Measurements from ENCODE around the gene LDLRAD3. TPM values are rescaled to one million over a fixed set of nuclear protein-coding genes. Genes with fewer than 3 reads are reported as not detected.
A peak's percentile ranks its signal among the peaks of the same experiment; 100 is the strongest.

LDLRAD3 gene
- polyA plus RNA-seq, 1 donor, result 11.1 TPM

DNA sequence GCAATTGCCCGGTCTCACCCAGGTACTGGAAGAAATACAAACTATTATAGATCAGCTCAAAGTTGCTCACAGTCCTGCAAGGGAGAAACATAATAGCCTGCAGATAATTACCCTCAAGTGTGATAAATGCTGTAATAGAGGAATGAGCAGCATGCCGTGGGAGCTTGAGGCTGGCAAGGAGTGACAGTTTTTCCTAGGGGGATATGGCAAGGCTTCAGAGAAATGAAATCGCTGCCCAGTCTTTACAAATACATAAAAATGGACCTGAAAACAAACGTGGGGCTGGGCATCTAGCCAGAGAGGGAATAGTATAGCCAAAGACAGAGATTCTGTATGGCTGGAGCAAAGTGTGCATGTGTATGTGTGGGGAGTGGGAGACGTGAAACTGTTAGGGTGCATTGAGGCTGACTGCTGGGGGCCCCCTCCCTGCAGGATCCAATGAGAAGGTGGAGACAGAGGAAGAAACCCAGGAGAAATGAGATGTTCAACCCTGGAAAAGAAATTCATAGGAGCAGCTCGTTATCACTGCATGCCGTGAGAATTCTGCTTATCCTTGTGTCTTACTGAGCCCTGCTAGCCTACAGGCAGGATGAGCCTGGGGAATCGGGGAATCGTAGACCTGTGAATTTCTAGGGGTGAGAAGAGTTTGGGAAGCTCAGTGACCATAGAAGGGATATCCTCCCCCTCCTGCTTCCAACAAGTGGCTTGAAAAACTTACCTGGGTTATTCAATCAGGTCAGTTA is 167.0 kb downstream of the LDLRAD3 start:
- 50% methylated on average over 1 of the region's 9 CpGs for WGBS (ENCODE audit: insufficient coverage, low lambda C conversion rate)
- DNase-seq, result no peak
- Histone ChIP-seq H3K27ac (ENCODE audit: low read length) (no peak overlapping the region), H3K27me3 (ENCODE audit: control insufficient read depth, insufficient read depth, low read length) (no peaks in the 10 kb centered on the region), H3K4me3 (ENCODE audit: low read length) (no peak overlapping the region), H3K4me1 (ENCODE audit: control insufficient read depth, insufficient read depth, low read length) (no peaks in the 10 kb centered on the region), H3K9me3 (ENCODE audit: control insufficient read depth, low read depth, low read length) (peaks cover 4% of the 10 kb centered on the region), H3K36me3 (ENCODE audit: control insufficient read depth, insufficient read depth, low read length) (peaks cover 6% of the 10 kb centered on the region)

DNA sequence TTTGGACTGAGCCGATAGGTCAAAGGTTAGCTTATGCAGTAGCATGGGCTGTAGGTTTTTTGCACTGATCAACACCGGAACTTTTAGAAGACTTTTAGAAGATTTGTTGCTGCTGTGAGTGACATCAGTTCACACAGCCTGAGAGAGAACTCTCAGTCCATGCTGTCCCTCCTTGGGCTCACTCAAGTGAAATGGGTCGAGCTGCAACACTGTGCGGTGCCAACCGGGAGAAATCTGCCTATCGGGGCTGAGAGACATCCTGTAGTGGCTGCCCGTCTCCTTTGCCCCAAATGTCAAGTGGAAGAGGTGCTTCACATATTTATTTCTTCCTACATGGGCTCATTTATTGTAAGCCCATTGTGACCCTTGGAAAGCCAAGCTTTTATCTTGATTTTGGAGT is 170.2 kb downstream of the LDLRAD3 start:
- DNase-seq, result no peak
- no peak overlapping the region for H3K27ac ChIP-seq (ENCODE audit: low read length)
- H3K27me3 ChIP-seq (ENCODE audit: control insufficient read depth, insufficient read depth, low read length), result no peaks in the 10 kb centered on the region
- no CpG with 5 or more reads among the region's 7 CpGs for WGBS (ENCODE audit: insufficient coverage, low lambda C conversion rate)
- peaks cover 4% of the 10 kb centered on the region for H3K9me3 ChIP-seq (ENCODE audit: control insufficient read depth, low read depth, low read length)
- H3K4me1 ChIP-seq (ENCODE audit: control insufficient read depth, insufficient read depth, low read length), result no peaks in the 10 kb centered on the region
- peaks cover 5% of the 10 kb centered on the region for H3K36me3 ChIP-seq (ENCODE audit: control insufficient read depth, insufficient read depth, low read length)
- H3K4me3 ChIP-seq (ENCODE audit: low read length), result no peak overlapping the region

DNA sequence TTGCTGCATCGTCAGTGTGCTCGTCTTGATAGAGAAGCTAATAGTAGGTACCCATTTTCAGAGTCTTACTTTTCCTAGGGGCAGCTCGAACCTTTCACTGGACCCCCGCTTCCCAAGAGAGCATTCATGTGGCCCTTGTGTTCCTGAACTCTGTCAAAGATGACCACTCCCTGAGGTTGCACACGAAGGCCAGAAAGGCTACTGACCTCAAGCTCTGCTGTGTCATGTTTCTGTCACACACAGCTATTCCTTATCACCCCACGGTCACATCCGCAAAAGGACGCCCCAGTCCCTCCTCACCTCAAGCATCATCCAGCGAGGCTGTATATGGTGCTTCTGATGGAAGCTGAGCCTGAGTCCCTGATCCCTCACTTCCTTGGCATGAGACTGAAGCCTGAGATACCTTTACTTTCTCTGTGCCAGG is 171.5 kb downstream of the LDLRAD3 start:
- H3K27me3 ChIP-seq (ENCODE audit: control insufficient read depth, insufficient read depth, low read length), result no peaks in the 10 kb centered on the region
- no peaks in the 10 kb centered on the region for H3K4me1 ChIP-seq (ENCODE audit: control insufficient read depth, insufficient read depth, low read length)
- no peak for DNase-seq
- H3K9me3 ChIP-seq (ENCODE audit: control insufficient read depth, low read depth, low read length), result peaks cover 4% of the 10 kb centered on the region
- H3K27ac ChIP-seq (ENCODE audit: low read length), result no peak overlapping the region
- H3K36me3 ChIP-seq (ENCODE audit: control insufficient read depth, insufficient read depth, low read length), result peaks cover 5% of the 10 kb centered on the region
- WGBS (ENCODE audit: insufficient coverage, low lambda C conversion rate), result no CpG with 5 or more reads among the region's 9 CpGs
- H3K4me3 ChIP-seq (ENCODE audit: low read length), result no peak overlapping the region

DNA sequence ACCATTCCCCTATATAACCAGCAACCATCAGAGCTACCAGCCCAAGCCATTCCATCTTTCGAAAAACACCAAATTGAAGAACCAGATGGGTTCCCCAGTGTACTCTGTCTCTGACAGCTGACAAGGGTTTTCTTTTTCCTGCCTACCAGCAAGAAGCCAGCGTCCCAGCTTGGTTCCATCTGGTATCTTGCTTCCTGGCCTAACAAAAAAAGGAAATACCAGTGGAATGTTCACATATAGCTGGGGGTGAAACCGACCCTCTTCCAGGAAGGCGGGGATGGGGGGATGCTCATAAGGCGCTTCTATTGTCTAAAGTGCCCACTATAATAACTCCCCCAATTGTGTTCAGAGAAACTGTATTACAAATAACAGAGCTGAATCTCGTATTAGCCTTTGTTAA is 172.3 kb downstream of the LDLRAD3 start:
- no peak for DNase-seq
- Histone ChIP-seq H3K27me3 (ENCODE audit: control insufficient read depth, insufficient read depth, low read length) (no peaks in the 10 kb centered on the region), H3K27ac (ENCODE audit: low read length) (no peak overlapping the region), H3K9me3 (ENCODE audit: control insufficient read depth, low read depth, low read length) (peaks cover 4% of the 10 kb centered on the region), H3K4me3 (ENCODE audit: low read length) (no peak overlapping the region), H3K4me1 (ENCODE audit: control insufficient read depth, insufficient read depth, low read length) (no peaks in the 10 kb centered on the region), H3K36me3 (ENCODE audit: control insufficient read depth, insufficient read depth, low read length) (peaks cover 5% of the 10 kb centered on the region)
- WGBS (ENCODE audit: insufficient coverage, low lambda C conversion rate), result 100% methylated on average over 1 of the region's 6 CpGs

DNA sequence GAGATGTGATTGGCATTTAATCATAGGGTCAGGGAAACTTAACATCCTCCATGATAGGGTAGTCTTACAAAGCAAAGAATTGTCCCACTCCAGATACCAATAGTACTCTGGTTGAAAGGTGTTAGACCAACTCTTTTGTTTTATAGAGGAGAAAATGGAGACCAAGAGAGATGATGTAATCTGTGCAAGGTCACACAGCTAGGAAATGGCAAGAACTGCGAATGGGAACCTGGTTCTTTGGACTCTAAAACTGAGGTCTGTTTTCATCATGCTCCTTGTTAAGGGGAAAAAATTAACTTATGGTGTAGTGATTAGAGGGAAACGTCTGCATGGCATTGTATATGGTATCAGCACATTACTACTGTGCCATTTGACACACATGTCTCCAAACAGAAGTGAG is 174.2 kb downstream of the LDLRAD3 start:
- no peak overlapping the region for H3K4me3 ChIP-seq (ENCODE audit: low read length)
- H3K27ac ChIP-seq (ENCODE audit: low read length), result no peak overlapping the region
- H3K4me1 ChIP-seq (ENCODE audit: control insufficient read depth, insufficient read depth, low read length), result peaks cover under 1% of the 10 kb centered on the region
- peaks cover 5% of the 10 kb centered on the region for H3K36me3 ChIP-seq (ENCODE audit: control insufficient read depth, insufficient read depth, low read length)
- 80% methylated on average over 1 of the region's 2 CpGs for WGBS (ENCODE audit: insufficient coverage, low lambda C conversion rate)
- no peak for DNase-seq
- H3K9me3 ChIP-seq (ENCODE audit: control insufficient read depth, low read depth, low read length), result peaks cover 4% of the 10 kb centered on the region
- no peaks in the 10 kb centered on the region for H3K27me3 ChIP-seq (ENCODE audit: control insufficient read depth, insufficient read depth, low read length)

DNA sequence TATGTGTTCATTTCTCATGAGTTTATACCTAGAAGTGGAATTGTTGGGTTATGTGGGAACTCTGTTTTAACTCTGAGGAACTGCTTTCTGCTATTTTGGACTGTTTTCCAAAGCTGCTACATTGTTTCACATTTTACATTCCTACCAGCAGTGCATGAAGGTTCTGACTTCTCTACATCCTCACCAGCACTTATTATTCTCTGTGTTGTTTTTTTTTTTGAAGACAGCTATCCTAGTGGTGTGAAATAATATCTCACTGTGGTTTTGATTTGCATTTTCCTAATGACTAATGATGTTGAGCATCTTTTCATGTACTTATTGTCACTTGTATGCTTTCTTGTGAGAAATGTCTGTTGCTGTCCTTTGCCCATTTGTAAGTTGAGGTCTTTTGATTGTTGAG is 175.4 kb downstream of the LDLRAD3 start:
- Histone ChIP-seq H3K27me3 (ENCODE audit: control insufficient read depth, insufficient read depth, low read length) (no peaks in the 10 kb centered on the region), H3K36me3 (ENCODE audit: control insufficient read depth, insufficient read depth, low read length) (peaks cover 5% of the 10 kb centered on the region), H3K4me3 (ENCODE audit: low read length) (no peak overlapping the region), H3K27ac (ENCODE audit: low read length) (no peak overlapping the region), H3K4me1 (ENCODE audit: control insufficient read depth, insufficient read depth, low read length) (peaks cover 10% of the 10 kb centered on the region), H3K9me3 (ENCODE audit: control insufficient read depth, low read depth, low read length) (no peaks in the 10 kb centered on the region)
- no peak for DNase-seq

DNA sequence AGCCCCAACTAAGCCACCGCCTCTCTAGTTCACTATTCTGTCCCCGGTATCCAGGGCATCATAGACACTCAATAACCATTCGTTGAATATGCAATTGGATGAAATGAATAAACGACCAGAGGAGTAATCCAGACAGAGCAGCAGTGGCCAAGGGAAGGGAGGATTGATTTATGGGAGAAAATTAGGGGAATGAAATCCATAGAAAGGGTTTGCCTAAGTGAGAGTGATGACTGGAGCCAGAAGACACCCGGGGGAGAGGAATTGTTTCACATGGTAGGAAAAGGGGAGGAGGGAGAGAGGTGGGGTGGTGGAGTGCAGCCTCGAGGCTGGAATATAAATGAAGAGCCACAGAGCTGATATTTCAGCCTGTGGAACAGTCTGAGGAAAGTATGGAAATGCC is 177.2 kb downstream of the LDLRAD3 start:
- DNase-seq, result no peak
- H3K4me3 ChIP-seq (ENCODE audit: low read length), result no peak overlapping the region
- no CpG with 5 or more reads among the region's 6 CpGs for WGBS (ENCODE audit: insufficient coverage, low lambda C conversion rate)

DNA sequence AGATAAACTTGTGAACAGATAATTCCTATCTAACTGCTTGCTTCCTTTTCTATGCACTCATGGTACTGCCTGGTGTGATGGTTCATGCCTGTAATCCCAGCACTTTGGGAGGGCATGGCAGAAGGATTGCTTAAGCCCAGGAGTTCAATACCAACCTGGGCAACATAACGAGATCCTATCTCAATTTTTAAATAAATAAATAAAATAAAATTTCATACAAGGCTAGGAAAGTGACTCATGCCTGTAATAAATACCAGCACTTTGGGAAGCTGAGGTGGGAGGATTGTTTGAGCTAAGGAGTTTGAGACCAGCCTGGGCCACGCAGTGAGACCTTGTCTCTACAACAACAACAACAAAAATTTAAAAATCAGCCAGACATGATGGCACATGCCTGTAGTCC is 178.8 kb downstream of the LDLRAD3 start:
- H3K9me3 ChIP-seq (ENCODE audit: control insufficient read depth, low read depth, low read length), result no peaks in the 10 kb centered on the region
- no peak for DNase-seq
- no peak overlapping the region for H3K27ac ChIP-seq (ENCODE audit: low read length)
- H3K4me1 ChIP-seq (ENCODE audit: control insufficient read depth, insufficient read depth, low read length), result peaks cover 10% of the 10 kb centered on the region
- no peaks in the 10 kb centered on the region for H3K27me3 ChIP-seq (ENCODE audit: control insufficient read depth, insufficient read depth, low read length)
- H3K4me3 ChIP-seq (ENCODE audit: low read length), result no peak overlapping the region
- no peaks in the 10 kb centered on the region for H3K36me3 ChIP-seq (ENCODE audit: control insufficient read depth, insufficient read depth, low read length)
- no CpG with 5 or more reads among the region's 2 CpGs for WGBS (ENCODE audit: insufficient coverage, low lambda C conversion rate)

More for the DNA sequence above, 177.2 kb downstream of the LDLRAD3 start:
- H3K4me1 ChIP-seq (ENCODE audit: control insufficient read depth, insufficient read depth, low read length), result peaks cover 10% of the 10 kb centered on the region
- no peaks in the 10 kb centered on the region for H3K36me3 ChIP-seq (ENCODE audit: control insufficient read depth, insufficient read depth, low read length)
- no peaks in the 10 kb centered on the region for H3K27me3 ChIP-seq (ENCODE audit: control insufficient read depth, insufficient read depth, low read length)
- no peaks in the 10 kb centered on the region for H3K9me3 ChIP-seq (ENCODE audit: control insufficient read depth, low read depth, low read length)
- H3K27ac ChIP-seq (ENCODE audit: low read length), result no peak overlapping the region

DNA sequence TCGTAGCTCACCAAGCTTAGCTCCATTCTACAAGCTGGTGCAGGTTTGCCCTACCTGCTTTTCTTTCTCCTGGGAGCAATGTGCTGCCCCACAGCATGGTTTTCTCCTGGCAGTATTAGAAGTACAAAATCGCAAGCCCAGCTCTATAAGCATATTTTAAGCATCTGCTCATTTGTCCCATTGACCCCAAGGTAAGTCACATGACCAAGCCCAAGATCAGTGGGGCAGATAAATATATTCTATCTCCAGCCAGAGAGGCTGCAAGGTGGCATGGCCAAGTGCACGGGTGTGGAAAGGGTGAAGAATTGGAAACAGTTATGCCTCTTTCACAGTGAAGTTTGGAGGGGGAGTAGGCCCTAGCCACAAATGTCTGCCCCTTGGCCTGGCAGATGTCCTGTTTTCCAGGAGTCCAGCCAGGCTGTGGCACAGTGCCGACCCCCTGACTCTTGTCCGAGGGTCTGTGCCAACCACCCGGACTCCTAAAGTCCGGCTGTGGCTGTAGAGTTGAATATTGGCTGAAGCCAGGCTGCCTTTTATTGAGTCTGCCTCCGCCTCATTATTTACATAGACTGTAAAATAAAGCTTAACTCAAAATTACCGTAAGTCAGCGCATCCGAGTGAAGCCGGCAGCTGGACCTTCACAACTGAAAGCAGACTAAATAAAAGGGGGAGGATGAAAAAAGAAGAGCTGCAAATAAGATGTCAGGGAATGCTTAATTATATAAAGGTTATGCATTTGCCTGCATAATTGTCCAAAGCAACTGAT is 179.7 kb downstream of the LDLRAD3 start:
- DNase-seq, result peak; percentile 10 to 20
- Histone ChIP-seq H3K27ac (ENCODE audit: low read length) (no peak overlapping the region), H3K36me3 (ENCODE audit: control insufficient read depth, insufficient read depth, low read length) (no peaks in the 10 kb centered on the region)

DNA sequence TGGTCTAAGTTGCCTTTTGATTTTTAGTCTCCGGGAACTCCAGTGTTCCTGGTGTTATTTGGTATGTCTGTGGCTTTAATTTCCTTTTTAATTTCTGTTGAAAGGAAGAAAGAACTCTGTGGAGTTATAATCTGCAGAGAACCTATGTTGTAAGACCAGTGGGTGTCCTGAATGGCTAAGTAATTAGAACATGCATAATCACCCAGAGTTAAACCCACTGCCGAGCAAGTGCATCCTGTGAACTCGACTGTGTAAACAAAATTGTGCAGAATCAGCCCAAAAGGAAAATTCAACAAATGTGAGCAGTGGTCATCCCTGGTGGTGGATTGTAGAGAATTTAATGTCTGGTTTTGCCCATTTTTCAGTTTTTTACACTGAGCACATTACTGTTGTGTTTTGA is 182.8 kb downstream of the LDLRAD3 start:
- H3K4me3 ChIP-seq (ENCODE audit: low read length), result no peak overlapping the region
- DNase-seq, result no peak
- H3K4me1 ChIP-seq (ENCODE audit: control insufficient read depth, insufficient read depth, low read length), result peaks cover 10% of the 10 kb centered on the region
- H3K36me3 ChIP-seq (ENCODE audit: control insufficient read depth, insufficient read depth, low read length), result no peaks in the 10 kb centered on the region
- H3K9me3 ChIP-seq (ENCODE audit: control insufficient read depth, low read depth, low read length), result no peaks in the 10 kb centered on the region
- WGBS (ENCODE audit: insufficient coverage, low lambda C conversion rate), result 80% methylated on average over 1 of the region's 3 CpGs
- no peaks in the 10 kb centered on the region for H3K27me3 ChIP-seq (ENCODE audit: control insufficient read depth, insufficient read depth, low read length)
- no peak overlapping the region for H3K27ac ChIP-seq (ENCODE audit: low read length)

More for the DNA sequence above, 179.7 kb downstream of the LDLRAD3 start:
- no CpG with 5 or more reads among the region's 12 CpGs for WGBS (ENCODE audit: insufficient coverage, low lambda C conversion rate)
- Histone ChIP-seq H3K27me3 (ENCODE audit: control insufficient read depth, insufficient read depth, low read length) (no peaks in the 10 kb centered on the region), H3K9me3 (ENCODE audit: control insufficient read depth, low read depth, low read length) (no peaks in the 10 kb centered on the region), H3K4me1 (ENCODE audit: control insufficient read depth, insufficient read depth, low read length) (peaks cover 10% of the 10 kb centered on the region), H3K4me3 (ENCODE audit: low read length) (no peak overlapping the region)

DNA sequence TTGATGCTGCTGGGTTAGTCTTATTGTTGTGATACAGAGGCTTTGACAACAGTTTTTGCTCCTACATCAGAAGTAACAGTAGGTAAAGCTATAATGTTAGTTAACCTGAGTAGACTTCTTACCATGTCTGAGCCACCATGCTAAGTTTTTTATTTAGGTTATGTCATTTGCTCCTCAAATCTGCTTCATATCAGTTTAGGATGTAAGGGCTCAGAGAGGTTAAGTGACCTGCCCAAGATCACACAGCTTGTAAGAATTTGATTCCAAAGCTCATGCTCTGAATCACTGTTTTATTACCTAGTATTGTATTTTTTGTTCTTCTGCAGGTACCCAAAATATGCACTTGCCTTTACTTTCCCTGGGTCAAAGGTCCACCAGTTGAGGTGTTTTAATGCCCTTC is 183.7 kb downstream of the LDLRAD3 start:
- Histone ChIP-seq H3K9me3 (ENCODE audit: control insufficient read depth, low read depth, low read length) (no peaks in the 10 kb centered on the region), H3K27ac (ENCODE audit: low read length) (no peak overlapping the region), H3K4me3 (ENCODE audit: low read length) (no peak overlapping the region), H3K4me1 (ENCODE audit: control insufficient read depth, insufficient read depth, low read length) (peaks cover 10% of the 10 kb centered on the region), H3K36me3 (ENCODE audit: control insufficient read depth, insufficient read depth, low read length) (no peaks in the 10 kb centered on the region), H3K27me3 (ENCODE audit: control insufficient read depth, insufficient read depth, low read length) (no peaks in the 10 kb centered on the region)
- no peak for DNase-seq

All from large intestine (tissue), 3 donors.